ENCODE results near the gene IL10RA. TPM values are rescaled to one million over a fixed set of nuclear protein-coding genes. Genes with fewer than 3 reads are reported as not detected.
"Not testable (repeated sequence)": the region's sequence is repeated elsewhere in the genome, so short reads cannot be mapped to it uniquely, and the experiment has no call there.

Gene IL10RA
- total RNA-seq, 4 donors from 2014 or later, result 14.3 to 34.9 (median 20.9) TPM

DNA sequence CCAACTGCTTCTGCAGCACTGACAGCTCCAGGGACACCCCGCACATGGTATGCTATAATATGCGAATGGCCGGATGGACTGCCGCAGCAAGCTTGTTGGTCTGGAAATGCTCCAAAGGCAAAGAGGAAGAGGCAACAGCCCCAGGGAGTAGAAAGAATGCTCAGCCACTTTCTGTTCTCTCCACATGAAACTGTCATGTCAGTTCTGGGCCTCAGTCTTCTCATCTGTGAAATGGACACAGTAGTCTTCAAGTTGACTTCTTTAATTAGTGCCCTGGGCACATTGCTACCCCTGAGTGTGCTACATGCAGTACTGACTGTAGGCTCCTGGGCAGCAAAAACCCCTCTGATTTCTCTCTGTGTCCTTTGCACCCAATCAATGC is 19.9 kb downstream of the IL10RA start:
- Histone ChIP-seq H3K9me3 (peaks cover 0 to 6% (median 0%) of the 10 kb centered on the region in 4 donors), H3K27ac (replicated peaks in 1 of 4) (no peak overlapping the region), H3K27me3 (no peaks in the 10 kb centered on the region), H3K4me1 (peaks cover 0 to 21% (median 7%) of the 10 kb centered on the region in 4 donors), H3K36me3 (no peaks in the 10 kb centered on the region), H3K4me3 (no peak overlapping the region)
- TF ChIP-seq, protein P1, sequence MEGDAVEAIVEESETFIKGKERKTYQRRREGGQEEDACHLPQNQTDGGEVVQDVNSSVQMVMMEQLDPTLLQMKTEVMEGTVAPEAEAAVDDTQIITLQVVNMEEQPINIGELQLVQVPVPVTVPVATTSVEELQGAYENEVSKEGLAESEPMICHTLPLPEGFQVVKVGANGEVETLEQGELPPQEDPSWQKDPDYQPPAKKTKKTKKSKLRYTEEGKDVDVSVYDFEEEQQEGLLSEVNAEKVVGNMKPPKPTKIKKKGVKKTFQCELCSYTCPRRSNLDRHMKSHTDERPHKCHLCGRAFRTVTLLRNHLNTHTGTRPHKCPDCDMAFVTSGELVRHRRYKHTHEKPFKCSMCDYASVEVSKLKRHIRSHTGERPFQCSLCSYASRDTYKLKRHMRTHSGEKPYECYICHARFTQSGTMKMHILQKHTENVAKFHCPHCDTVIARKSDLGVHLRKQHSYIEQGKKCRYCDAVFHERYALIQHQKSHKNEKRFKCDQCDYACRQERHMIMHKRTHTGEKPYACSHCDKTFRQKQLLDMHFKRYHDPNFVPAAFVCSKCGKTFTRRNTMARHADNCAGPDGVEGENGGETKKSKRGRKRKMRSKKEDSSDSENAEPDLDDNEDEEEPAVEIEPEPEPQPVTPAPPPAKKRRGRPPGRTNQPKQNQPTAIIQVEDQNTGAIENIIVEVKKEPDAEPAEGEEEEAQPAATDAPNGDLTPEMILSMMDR (IDR thresholded peaks at IDR 0.05), result no peak
- TF ChIP-seq POLR2AphosphoS5 (IDR thresholded peaks at IDR 0.05) (no peak), POLR2A (IDR thresholded peaks at IDR 0.05; ENCODE audit: low read depth) (no peak), EP300 (IDR thresholded peaks at IDR 0.05) (no peak)
- DNase-seq (ENCODE audit: extremely low spot score), result no peak
- intact Hi-C loops (cut with DNase I), result no loop called here
- WGBS, result 96% methylated on average over 4 of the region's 4 CpGs

DNA sequence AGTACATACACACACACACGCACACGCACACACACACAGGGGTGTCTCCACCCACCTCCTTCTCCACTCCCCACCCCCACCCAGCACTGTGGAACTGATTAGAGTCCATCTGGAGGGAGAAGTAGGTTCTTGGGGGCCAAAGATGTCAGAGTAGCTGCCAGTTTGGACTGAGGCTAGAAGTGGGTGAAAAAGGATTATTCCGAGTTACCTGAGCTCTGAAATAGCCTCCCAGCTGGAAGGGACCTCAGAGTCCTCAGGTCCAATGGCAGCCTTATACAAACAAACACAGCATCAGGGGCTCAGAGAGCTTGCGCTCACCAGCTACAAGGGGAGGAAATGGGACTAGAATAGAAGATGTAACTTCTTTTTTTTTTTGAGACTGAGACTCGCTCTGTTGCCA is 20.8 kb downstream of the IL10RA start:
- H3K27me3 ChIP-seq, result no peaks in the 10 kb centered on the region
- TF ChIP-seq POLR2AphosphoS5 (IDR thresholded peaks at IDR 0.05) (no peak), EP300 (IDR thresholded peaks at IDR 0.05) (no peak), POLR2A (IDR thresholded peaks at IDR 0.05; ENCODE audit: low read depth) (no peak)
- TF ChIP-seq, protein P1 (IDR thresholded peaks at IDR 0.05), result no peak
- H3K4me1 ChIP-seq, result peaks cover 0 to 15% (median 6%) of the 10 kb centered on the region in 4 donors
- H3K36me3 ChIP-seq, result no peaks in the 10 kb centered on the region
- H3K27ac ChIP-seq (replicated peaks in 1 of 4), result peak overlapping the region in 2 of 4 donors; percentile 8 to 9
- H3K4me3 ChIP-seq, result no peak overlapping the region
- H3K9me3 ChIP-seq, result peaks cover 0 to 6% (median 0%) of the 10 kb centered on the region in 4 donors
- DNase-seq (ENCODE audit: extremely low spot score), result peak; percentile 84
- 72% methylated on average over 5 of the region's 5 CpGs for WGBS
- intact Hi-C loops (cut with DNase I), result no loop called here

DNA sequence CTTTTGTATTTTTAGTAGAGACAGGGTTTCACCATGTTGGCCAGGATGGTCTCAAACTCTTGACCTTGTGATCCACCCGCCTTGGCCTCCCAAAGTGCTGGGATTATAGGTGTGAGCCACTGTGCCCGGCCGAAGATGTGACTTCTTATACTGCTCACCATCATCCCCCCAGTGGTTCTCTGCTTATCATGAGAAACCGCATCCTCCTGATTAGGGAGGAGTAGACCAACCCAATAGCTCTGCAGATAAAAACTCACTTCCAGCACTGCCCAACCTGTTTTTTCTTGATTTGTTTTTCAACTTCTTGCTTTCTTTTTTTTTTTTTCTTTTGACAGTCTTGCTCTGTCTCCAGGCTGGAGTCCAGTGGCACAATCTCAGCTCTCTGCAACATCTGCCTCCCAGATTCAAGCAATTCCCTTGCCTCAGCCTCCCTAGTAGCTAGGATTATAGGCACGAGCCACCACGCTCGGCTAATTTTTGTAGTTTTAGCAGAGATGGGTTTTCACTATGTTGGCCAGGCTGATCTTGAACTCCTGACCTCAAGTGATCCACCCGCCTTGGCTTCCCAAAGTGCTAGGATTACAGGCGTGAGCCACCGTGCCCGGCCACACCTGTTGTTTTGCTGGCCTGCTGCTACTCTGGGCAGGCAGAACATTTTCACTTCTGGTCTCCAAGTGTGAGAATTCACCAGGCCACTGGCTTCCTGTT is 21.5 kb downstream of the IL10RA start:
- intact Hi-C loops (cut with DNase I), result not testable (repeated sequence)
- peak; percentile 47 for DNase-seq (ENCODE audit: extremely low spot score)
- WGBS, result 79% methylated on average over 11 of the region's 11 CpGs

DNA sequence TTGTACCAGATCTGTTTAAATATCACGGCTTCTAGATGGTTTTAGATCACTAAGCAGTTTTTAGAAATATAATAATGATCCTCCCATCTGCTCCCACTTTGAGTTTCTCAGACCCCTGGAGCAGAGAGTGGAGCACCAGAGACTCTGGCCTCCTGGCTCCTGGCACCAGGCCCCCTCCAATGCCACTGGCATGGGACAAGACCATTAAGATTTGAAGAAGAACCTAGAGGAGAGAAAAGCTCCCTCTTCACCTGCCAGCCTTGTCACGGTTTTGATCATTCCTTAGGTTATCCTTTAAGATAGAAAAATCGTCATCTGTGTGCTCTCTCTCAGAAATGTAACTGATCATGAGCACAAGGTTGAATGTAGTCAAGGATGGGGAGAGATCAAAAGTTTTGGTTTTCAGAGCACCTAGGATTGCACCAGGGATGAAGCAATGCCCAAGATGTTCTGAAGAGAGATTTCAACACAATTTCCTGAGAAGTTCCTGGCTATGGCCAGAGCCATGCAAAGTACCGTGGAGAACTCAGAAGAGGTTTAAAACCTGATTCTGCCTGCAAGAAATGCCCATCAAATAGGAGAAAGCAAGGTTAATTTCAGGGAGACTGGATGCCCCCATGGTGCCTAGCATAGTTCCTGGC is 22.2 kb downstream of the IL10RA start:
- Histone ChIP-seq H3K9me3 (peaks cover 0 to 6% (median 0%) of the 10 kb centered on the region in 4 donors), H3K36me3 (no peaks in the 10 kb centered on the region), H3K27ac (replicated peaks in 1 of 4) (peak overlapping the region in 2 of 4 donors; percentile 18 to 27), H3K27me3 (no peaks in the 10 kb centered on the region), H3K4me1 (peaks cover 0 to 8% (median 4%) of the 10 kb centered on the region in 4 donors), H3K4me3 (no peak overlapping the region)
- 72% methylated on average over 4 of the region's 4 CpGs for WGBS
- TF ChIP-seq, protein P1 (IDR thresholded peaks at IDR 0.05), result no peak
- intact Hi-C loops (cut with DNase I), result no loop called here
- peak; percentile 57 for DNase-seq (ENCODE audit: extremely low spot score)

More for the DNA sequence above, 21.5 kb downstream of the IL10RA start:
- not testable (repeated sequence) for H3K4me1 ChIP-seq, H3K4me3 ChIP-seq, H3K27me3 ChIP-seq, H3K36me3 ChIP-seq, H3K9me3 ChIP-seq
- H3K27ac ChIP-seq (replicated peaks in 1 of 4), result peak overlapping the region in 1 of 4 donors; percentile 27

DNA sequence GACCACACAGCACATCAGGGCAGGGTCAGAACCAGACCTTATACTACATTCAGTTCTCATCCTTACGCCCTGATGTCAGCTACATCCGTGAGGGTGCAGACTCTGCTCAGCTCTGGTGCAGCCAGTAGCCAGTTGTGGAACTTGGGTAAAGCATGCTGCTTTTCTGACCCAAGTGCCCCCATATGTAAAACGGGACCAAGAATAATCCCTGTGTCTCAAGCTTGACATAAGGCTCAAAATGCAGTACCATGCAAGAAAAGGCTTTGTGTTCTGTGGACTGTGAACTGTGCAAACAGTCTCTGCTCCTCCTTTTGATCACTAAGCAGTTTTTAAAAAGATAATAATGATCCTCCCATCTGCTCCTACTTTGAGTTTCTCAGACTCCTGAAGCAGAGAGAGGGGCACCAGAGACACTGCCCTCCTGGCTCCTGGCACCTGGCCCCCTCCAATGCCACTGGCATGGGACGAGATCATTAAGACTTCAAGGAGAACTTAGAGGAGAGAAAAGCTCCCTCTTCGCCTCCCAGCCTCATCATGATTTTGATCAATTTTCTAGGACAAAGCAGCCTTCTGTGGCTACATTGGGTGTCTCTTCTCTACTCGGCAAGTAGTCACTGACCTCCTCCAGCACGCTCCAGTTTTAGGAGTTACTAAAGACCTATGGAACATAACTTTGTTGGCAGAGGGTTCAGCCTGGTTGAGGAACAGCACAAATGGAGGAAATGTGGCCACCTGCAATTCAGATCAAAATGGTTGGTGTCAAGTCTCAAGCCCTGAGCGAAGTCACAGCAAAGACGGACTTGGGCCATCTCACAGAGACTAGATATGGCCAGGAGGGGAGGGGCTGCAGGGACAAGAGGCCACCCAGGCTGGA is 23.9 kb downstream of the IL10RA start:
- H3K27ac ChIP-seq (replicated peaks in 1 of 4), result peak overlapping the region; percentile 25 to 68 (median 50)
- WGBS, result 77% methylated on average over 9 of the region's 9 CpGs
- no peaks in the 10 kb centered on the region for H3K36me3 ChIP-seq
- no peak overlapping the region for H3K4me3 ChIP-seq
- DNase-seq (ENCODE audit: extremely low spot score), result peak; percentile 66
- peaks cover 0 to 7% (median 0%) of the 10 kb centered on the region in 4 donors for H3K27me3 ChIP-seq
- H3K9me3 ChIP-seq, result no peaks in the 10 kb centered on the region
- TF ChIP-seq, protein P1 (IDR thresholded peaks at IDR 0.05), result no peak
- TF ChIP-seq EP300 (IDR thresholded peaks at IDR 0.05) (no peak), POLR2AphosphoS5 (IDR thresholded peaks at IDR 0.05) (no peak), POLR2A (IDR thresholded peaks at IDR 0.05; ENCODE audit: low read depth) (no peak)
- peaks cover 0 to 8% (median 4%) of the 10 kb centered on the region in 4 donors for H3K4me1 ChIP-seq
- intact Hi-C loops (cut with DNase I), result no loop called here

Measured in esophagus muscularis mucosa (tissue), 4 donors.